Mesothelial cell of epicardium (in vitro differentiated cells): ENCODE results near the gene SHISA9. TPM values are rescaled to one million over a fixed set of nuclear protein-coding genes. Genes with fewer than 3 reads are reported as not detected.

ENCODE experiments used
- DNase-seq, 2 experiments: peaks; one replicate each; pipeline ENCODE4 v3.0.0; 2021; ENCODE audit warnings: low spot score in 2 of 2; ENCODE audit not compliant: unreplicated experiment in 2 of 2
- H3K27ac Mint-ChIP-seq: 2 replicates; pipeline ENCODE4 v1.8.0; 2021; ENCODE audit warnings: mixed read lengths
- H3K27me3 Mint-ChIP-seq: 2 replicates; pipeline ENCODE4 v1.8.0; 2021; ENCODE audit warnings: low read depth, mixed read lengths
- H3K36me3 Mint-ChIP-seq: 2 replicates; pipeline ENCODE4 v1.8.0; 2021; ENCODE audit warnings: mixed read lengths
- H3K4me1 Mint-ChIP-seq: 2 replicates; pipeline ENCODE4 v1.8.0; 2021; ENCODE audit warnings: mixed read lengths
- H3K4me3 Mint-ChIP-seq: 2 replicates; pipeline ENCODE4 v1.8.0; 2021; ENCODE audit warnings: mild to moderate bottlenecking, moderate library complexity, mixed read lengths
- H3K9me3 Mint-ChIP-seq: 2 replicates; pipeline ENCODE4 v1.8.0; 2021; ENCODE audit warnings: mixed read lengths
- total RNA-seq: library from RNA; stranded (reverse); gene quantifications from 3 replicates; pipeline ENCODE4 v1.2.1, GENCODE V29; 2021
- TF ChIP-seq, protein P1 (sequence below): fragments of 200-600 bp; sonication (generic); IDR thresholded peaks from one replicate; pipeline ENCODE4 v1.5.0; 2021; ENCODE audit warnings: antibody characterized with exemption; ENCODE audit not compliant: unreplicated experiment

Gene SHISA9
- total RNA-seq, 1 donor from 2014 or later = 0.04 TPM

DNA sequence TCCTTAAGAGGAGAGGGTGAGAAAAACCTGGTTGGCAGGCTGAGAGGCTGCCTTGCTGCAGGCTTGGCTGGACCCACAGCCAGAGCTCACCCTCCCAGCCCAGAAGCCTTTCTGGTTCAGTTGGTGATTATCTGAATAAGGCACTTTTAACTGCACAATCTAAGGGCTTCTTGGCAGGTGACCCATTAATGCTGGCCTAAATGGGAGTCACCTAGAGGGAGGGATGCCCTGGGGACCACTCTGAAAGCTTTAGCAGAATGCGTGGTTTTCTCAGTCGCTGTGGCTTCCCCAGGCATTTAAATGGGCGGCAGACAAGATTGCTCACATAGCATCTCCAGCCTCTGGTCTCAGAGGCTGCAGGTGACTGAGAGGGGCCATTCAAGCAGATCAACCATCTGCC lies 33.2 kb upstream of the SHISA9 start:
- TF ChIP-seq, protein P1, sequence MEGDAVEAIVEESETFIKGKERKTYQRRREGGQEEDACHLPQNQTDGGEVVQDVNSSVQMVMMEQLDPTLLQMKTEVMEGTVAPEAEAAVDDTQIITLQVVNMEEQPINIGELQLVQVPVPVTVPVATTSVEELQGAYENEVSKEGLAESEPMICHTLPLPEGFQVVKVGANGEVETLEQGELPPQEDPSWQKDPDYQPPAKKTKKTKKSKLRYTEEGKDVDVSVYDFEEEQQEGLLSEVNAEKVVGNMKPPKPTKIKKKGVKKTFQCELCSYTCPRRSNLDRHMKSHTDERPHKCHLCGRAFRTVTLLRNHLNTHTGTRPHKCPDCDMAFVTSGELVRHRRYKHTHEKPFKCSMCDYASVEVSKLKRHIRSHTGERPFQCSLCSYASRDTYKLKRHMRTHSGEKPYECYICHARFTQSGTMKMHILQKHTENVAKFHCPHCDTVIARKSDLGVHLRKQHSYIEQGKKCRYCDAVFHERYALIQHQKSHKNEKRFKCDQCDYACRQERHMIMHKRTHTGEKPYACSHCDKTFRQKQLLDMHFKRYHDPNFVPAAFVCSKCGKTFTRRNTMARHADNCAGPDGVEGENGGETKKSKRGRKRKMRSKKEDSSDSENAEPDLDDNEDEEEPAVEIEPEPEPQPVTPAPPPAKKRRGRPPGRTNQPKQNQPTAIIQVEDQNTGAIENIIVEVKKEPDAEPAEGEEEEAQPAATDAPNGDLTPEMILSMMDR = no peak
- Mint-ChIP-seq H3K27me3 (peaks cover 27% of the 10 kb centered on the region), H3K9me3 (peaks cover 4% of the 10 kb centered on the region), H3K36me3 (no peaks in the 10 kb centered on the region), H3K4me3 (no peak overlapping the region), H3K4me1 (no peaks in the 10 kb centered on the region), H3K27ac (no peak overlapping the region)
- no peak for DNase-seq

DNA sequence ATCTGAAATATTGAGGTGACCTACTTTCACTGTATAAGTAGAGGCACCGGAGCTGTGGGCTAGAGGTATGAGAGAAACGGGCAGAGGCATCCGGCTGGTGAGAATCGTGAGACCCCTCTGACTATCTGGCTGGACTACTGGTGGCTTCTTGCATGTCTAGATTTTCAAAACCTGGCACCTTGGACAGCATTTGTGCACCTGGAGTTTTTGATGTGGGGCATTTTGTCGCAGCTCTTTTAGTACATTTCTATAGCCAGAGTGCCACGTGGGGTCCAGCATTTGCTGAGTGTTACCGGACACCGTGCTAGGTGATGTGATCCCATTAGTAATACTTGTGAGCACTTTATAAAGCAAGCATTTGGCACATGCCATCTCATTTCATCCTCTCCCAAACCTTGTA lies 32.6 kb upstream of the SHISA9 start:
- H3K27me3 Mint-ChIP-seq = peaks cover 29% of the 10 kb centered on the region
- no peak for DNase-seq
- peaks cover 4% of the 10 kb centered on the region for H3K9me3 Mint-ChIP-seq
- no peak overlapping the region for H3K4me3 Mint-ChIP-seq
- TF ChIP-seq, protein P1 = no peak
- H3K4me1 Mint-ChIP-seq = no peaks in the 10 kb centered on the region
- H3K27ac Mint-ChIP-seq = no peak overlapping the region
- H3K36me3 Mint-ChIP-seq = no peaks in the 10 kb centered on the region

DNA sequence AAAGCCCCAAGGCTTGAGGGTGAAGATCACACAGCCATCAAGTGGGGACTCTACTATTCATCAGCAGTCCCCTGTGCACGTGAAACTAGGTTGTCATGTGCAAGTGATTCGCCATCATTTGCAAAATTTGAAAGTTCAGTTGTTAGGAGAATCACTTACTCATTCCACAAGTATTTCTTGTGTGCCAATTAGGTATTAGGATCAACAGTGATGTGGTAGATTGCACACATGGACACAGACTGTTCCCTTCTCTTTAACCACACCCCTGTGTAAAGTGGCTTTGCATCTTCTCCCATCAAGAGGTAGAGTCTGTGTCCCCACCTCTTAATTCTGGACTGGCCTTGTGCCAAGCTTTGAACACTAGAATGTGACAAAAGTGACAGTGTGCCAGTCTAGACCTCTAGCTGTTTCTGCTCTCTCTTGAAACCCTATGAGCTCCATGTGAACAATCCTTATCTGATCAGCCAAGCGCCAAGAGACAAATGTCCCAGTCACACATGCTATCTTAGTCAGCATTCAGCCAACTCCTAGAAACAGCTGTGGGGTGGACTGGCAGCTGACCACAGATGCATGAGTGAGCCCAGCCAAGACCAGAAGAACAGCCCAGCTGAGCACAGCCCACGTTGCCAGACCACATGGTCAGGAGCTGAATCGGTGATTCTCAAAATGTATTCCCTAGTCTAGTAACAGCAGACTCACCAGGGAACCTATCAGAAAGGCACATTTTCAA lies 31.5 kb upstream of the SHISA9 start:
- no peak overlapping the region for H3K27ac Mint-ChIP-seq
- peaks cover 32% of the 10 kb centered on the region for H3K27me3 Mint-ChIP-seq
- no peak overlapping the region for H3K4me3 Mint-ChIP-seq

DNA sequence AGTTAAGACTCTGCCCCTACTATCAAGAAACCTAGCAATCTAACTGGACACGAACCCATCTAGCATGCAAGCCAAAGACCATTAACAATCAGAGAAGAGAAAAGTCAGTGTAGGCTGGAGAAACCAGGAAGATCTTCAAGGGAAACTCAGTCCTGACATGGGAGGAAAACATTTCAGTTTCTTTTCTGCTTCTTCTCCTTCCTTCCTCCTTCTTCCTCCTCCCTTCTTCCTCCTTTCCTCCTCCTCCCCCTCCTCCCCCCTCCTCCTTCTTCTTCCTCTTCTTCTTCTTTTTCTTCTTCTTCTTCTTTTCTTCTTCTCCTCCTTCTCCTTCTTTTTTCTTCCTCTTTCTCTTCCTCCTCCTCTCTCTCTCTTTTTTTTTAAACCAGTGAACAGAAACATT lies 29.6 kb upstream of the SHISA9 start:
- H3K4me1 Mint-ChIP-seq = no peaks in the 10 kb centered on the region
- no peak overlapping the region for H3K4me3 Mint-ChIP-seq
- H3K27ac Mint-ChIP-seq = no peak overlapping the region
- peaks cover 26% of the 10 kb centered on the region for H3K27me3 Mint-ChIP-seq
- DNase-seq = no peak
- peaks cover 4% of the 10 kb centered on the region for H3K9me3 Mint-ChIP-seq
- no peaks in the 10 kb centered on the region for H3K36me3 Mint-ChIP-seq
- TF ChIP-seq, protein P1 = no peak

More for the DNA sequence above, 31.5 kb upstream of the SHISA9 start:
- no peak for DNase-seq
- H3K4me1 Mint-ChIP-seq = no peaks in the 10 kb centered on the region
- H3K9me3 Mint-ChIP-seq = peaks cover 4% of the 10 kb centered on the region
- TF ChIP-seq, protein P1 = no peak
- no peaks in the 10 kb centered on the region for H3K36me3 Mint-ChIP-seq

DNA sequence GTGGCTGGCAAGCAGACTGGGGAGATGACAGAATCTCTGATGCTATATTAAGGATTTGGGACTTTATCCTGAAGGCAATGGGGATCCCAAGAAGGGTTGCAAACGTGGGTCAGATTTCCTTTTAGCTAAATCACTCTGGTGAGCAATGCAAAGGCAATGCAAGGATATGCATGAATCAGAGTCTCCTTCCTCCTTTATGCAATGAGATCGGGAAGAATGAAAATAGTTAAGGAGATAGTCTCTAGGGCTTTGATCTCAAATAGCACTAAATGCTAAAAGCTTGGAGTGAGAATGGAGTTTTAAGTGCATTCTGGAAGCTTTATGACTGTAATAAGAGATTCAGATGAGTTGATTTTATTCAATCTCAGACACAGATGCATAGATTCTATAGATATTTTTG lies 27.2 kb upstream of the SHISA9 start:
- H3K27me3 Mint-ChIP-seq = peaks cover 27% of the 10 kb centered on the region
- TF ChIP-seq, protein P1 = no peak
- H3K4me3 Mint-ChIP-seq = no peak overlapping the region
- no peak overlapping the region for H3K27ac Mint-ChIP-seq
- H3K36me3 Mint-ChIP-seq = no peaks in the 10 kb centered on the region
- DNase-seq = no peak
- H3K4me1 Mint-ChIP-seq = no peaks in the 10 kb centered on the region
- peaks cover 4% of the 10 kb centered on the region for H3K9me3 Mint-ChIP-seq
